A549 treated with Mapracorat at 1 μM for 4 hours (cell line): Measurements from ENCODE around the gene TCEAL9. TPM values are rescaled to one million over a fixed set of nuclear protein-coding genes. Genes with fewer than 3 reads are reported as not detected.

Experiments
- total RNA-seq: library from RNA; stranded (reverse); fragments of 200-300 nt; extraction: Qiagen RNA extraction; gene quantifications from 5 replicates; pipeline ENCODE4 v1.2.3, GENCODE V29; 2022

Gene TCEAL9
- total RNA-seq = 87.7 to 170 TPM (median 90.7 TPM) in 5 replicates

DNA sequence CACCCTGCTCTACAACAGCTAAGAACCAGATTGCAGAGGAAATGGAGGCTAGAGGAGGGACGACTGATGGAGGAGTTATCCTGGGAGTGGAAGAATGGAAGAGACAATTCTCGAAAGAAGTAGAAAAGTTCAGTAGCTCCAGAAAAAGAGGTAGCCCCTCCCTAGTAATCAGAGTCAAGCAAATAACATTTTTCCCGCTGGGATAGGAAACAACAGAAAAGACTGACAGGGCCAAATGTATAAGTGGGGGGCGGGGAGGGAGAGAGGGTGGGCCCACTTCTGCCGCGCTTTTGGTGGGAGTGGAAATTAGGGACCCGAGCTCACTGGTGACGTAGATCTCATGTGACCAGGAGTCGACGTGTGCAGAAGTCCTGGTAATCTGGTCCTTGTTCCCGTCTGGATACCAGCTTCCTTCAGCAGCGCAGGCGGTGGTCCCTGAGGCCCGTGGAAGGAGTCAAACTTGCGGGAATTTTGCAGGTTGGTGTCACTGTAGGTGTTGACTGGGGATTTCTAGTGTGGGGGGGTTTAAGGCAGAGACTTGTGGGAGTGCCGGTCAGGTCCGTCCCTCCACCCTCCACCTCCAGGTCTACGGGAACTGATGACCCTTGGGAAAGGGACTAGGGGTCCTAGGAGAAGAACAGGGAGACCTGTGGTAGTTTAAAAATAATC lies at the start of gene TCEAL9:
Gene TCEAL9 (plus strand): TSS at position 377 of the 669 bp plus-strand sequence. CDS start 1,179 bp downstream, outside the sequence.

DNA sequence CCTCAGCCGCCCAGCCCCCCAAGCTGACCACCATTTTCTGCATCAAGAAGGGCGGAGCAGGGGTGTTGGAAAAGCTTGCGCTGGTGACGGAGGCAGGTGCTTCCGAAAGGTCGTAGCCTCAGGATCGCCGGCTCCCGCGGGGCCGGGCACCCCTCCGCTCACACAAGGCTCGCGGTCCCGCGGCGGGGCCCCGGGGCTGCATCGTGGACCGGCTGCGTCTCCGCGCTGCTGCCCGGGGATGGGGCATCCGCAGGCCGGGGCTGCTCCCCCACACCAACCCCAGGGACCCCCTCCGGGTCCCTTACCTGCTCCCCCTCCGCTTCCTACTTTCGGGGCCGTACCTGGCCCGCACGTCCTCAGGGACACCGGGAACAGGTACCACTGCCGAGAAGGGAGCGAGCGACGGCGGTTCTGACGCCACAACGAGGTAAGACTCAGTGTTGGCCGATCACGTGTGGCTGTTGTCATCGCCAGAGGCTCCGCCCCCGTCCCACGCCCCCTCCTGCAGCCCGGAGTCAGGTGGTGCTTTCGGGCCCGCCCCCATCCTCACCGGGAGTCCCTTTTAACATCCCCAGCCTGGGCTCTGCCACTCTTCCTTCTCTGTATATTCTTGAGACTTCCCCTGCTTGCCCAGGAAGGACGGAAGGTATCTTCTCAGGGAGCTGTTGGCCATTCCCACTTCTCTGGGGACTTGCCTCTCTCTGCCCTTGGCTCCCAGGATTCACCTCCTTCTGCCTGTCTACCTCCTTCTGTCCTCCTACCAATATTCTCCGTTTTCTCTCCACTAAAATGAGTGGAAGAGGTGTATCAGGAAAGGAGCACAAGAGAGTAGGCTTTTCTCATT lies 45.5 kb upstream of the TCEAL9 start, which contains the start of gene BEX2:
Gene BEX2 (minus strand): TSS at position 436 of the 844 bp plus-strand sequence. CDS start 1,014 bp downstream, outside the sequence.

GRCh38 chrX:103329991-103330390 lies 26.3 kb upstream of the TCEAL9 start, which contains the start of gene TCEAL7:
Gene TCEAL7 (plus strand): TSS chrX:103330239. CDS start chrX:103331404, 1,165 bp downstream.

GRCh38 chrX:103376118-103376978 lies 20.0 kb downstream of the TCEAL9 start, which contains the start of gene BEX3:
Gene BEX3 (plus strand): TSS chrX:103376538. CDS start chrX:103377522, 984 bp downstream.

Other genes starting within 250 kb of the TCEAL9 start
- gene BEX4, start 141.4 kb upstream of the TCEAL9 start, total RNA-seq = 2.0 to 2.9 TPM (median 2.4 TPM) in 5 replicates
- gene TCEAL8, start 101.4 kb upstream of the TCEAL9 start, total RNA-seq = 25.1 to 42.9 TPM (median 27.9 TPM) in 5 replicates
- gene TCEAL5, start 79.8 kb upstream of the TCEAL9 start, total RNA-seq = not detected in 5 replicates
- gene BEX2, start 45.5 kb upstream of the TCEAL9 start, total RNA-seq = 7.1 to 12.1 TPM (median 11.3 TPM) in 5 replicates
- gene TCEAL7, start 26.3 kb upstream of the TCEAL9 start, total RNA-seq = not detected in 5 replicates
- 249 to 266 TPM (median 261 TPM) in 5 replicates for gene BEX3, start 20.0 kb downstream of the TCEAL9 start, total RNA-seq
- gene RAB40A, start 163.0 kb downstream of the TCEAL9 start, total RNA-seq = 0.13 to 0.14 TPM in 2 of 5 replicates, not detected in the others
- gene TCEAL4, start 229.0 kb downstream of the TCEAL9 start, total RNA-seq = 110 to 165 TPM (median 117 TPM) in 5 replicates